NCI-H524 treated with DMSO at 0.1 percent for 48 hours (cell line): ENCODE measurements around the gene TMEM198.

Source experiments
- DNase-seq: peaks from one replicate; lab custom pipeline; 2025; lab: John Stamatoyannopoulos, UW

Gene TMEM198

GRCh38 chr2:219543596-219544358 is at the start of gene TMEM198, which contains the start of gene CHPF:
TMEM198 (plus strand) TSS chr2:219544028; CDS start chr2:219544728, 700 bp downstream.
CHPF (minus strand) TSS chr2:219543809; CDS start chr2:219543538, 271 bp downstream.
- peak; percentile 75 for DNase-seq

GRCh38 chr2:219494952-219495530 is 48.8 kb upstream of the TMEM198 start:
- no peak for DNase-seq

GRCh38 chr2:219495531-219496122 is 48.2 kb upstream of the TMEM198 start:
- DNase-seq: no peak

- DNase-seq: no peak
Observed at GRCh38 chr2:219496247-219496824, 47.5 kb upstream of the TMEM198 start.

GRCh38 chr2:219496825-219497494 is 46.9 kb upstream of the TMEM198 start:
- no peak for DNase-seq

- DNase-seq: no peak
Observed at GRCh38 chr2:219497495-219498279, 46.1 kb upstream of the TMEM198 start.

GRCh38 chr2:219498280-219499057 is 45.4 kb upstream of the TMEM198 start, which contains the start of gene GMPPA:
GMPPA (plus strand) TSS chr2:219498891; CDS start chr2:219499976, 1,085 bp downstream.
- DNase-seq: peak; percentile 82

- no peak for DNase-seq
Observed at GRCh38 chr2:219499058-219499307, 44.8 kb upstream of the TMEM198 start.

GRCh38 chr2:219499555-219499954 is 44.3 kb upstream of the TMEM198 start:
- no peak for DNase-seq

- DNase-seq: no peak
Observed at GRCh38 chr2:219500135-219500534, 43.7 kb upstream of the TMEM198 start.

GRCh38 chr2:219501849-219502248 is 42.0 kb upstream of the TMEM198 start:
- DNase-seq: no peak

- no peak for DNase-seq
Observed at GRCh38 chr2:219502618-219503017, 41.2 kb upstream of the TMEM198 start.

GRCh38 chr2:219505585-219505984 is 38.2 kb upstream of the TMEM198 start:
- no peak for DNase-seq

- DNase-seq: no peak
Observed at GRCh38 chr2:219506153-219506801, 37.6 kb upstream of the TMEM198 start.

GRCh38 chr2:219506802-219507526 is 36.9 kb upstream of the TMEM198 start:
- DNase-seq: peak; percentile 39

- no peak for DNase-seq
Observed at GRCh38 chr2:219507581-219508443, 36.0 kb upstream of the TMEM198 start.

GRCh38 chr2:219508444-219508734 is 35.4 kb upstream of the TMEM198 start:
- no peak for DNase-seq

GRCh38 chr2:219508971-219509779 is 34.7 kb upstream of the TMEM198 start:
- no peak for DNase-seq
